NK-92 (cell line): ENCODE data around the gene CD300H.
"Not testable (repeated sequence)": the region's sequence is repeated elsewhere in the genome, so short reads cannot be mapped to it uniquely, and the experiment has no call there.

Source experiments
- DNase-seq: peaks from one replicate; lab custom pipeline; 2025; ENCODE audit not compliant: unreplicated experiment; lab: John Stamatoyannopoulos, UW

Gene CD300H

GRCh38 chr17:74528491-74529199, 38.7 kb downstream of the CD300H start:
- no peak for DNase-seq

DNA sequence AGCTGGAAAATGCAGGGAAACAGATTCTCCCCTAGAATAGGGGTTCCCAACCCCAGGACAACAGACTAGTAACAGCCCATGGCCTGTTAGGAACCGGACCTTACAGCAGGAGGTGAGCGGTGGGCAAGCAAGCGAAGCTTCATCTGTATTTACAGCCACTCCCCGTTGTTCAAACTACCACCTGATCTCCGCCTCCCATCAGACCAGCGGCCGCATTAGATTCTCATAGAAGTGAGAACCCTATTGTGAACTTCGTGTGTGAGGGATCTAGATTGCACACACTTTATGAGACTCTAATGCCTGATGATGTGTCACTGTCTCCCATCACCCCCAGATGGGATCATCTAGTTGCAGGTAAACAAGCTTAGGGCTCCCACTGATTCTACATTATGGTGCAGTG, 39.6 kb downstream of the CD300H start:
- no peak for DNase-seq

DNA sequence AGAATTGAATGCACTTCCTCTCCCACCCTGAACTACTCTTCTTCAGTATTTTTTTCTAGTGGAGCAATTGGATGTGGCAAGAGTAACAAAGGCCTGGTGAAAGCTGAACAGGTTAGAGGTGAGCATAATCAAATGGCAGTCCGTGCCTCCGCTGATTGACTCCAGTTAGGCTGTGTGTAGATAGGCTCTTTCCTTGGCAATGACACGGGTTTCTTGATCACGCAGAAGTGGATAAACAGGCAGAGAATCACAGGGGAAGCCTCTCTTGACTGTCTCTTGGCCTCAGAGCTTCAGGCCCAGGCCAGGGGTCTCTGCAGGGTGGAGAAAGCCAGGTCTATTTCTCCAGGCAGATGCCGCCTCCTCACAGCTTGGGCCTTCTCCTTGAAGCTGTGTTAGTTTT, 40.2 kb downstream of the CD300H start:
- no peak for DNase-seq

DNA sequence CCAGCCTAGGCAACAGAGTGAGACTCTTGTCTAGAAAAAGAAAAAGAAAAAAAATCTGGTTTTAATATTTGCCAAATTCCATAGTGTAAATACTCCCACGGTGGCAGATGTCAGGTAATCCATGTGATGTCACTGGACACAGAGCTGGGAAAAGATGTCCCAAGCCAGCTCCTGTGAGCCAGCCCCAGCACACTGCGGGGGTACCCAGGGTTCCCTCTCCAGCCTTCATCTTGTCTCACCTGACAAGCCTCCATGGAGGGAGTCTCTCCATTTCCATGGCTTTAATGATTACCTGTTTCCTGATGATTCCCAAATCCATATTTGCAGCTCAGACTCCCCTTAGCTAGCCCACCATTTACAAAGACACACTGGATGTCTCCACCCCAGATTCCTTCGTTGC, 40.6 kb downstream of the CD300H start:
- DNase-seq = no peak

DNA sequence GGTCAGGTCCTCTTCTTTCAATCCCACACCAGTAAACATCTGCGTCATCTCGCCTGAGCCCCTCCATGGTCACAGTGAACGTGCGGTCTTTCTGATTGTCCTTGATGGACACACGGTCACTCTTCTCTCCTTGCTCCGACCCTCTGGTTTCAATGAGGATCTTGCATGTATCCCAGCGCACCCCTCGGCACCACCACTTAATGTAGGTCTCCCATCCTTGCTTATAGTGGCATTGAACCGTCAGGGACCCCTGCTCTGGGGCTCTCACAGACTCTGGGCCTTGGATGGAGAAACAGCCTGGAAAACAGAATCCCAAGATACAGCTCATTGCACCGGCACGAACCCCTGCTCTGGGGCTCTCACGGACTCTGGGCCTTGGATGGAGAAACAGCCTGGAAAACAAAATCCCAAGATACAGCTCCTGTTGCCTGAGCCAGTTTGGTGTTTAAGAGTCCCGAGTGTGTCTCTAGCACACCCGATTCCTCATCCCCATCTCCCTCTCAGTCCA, 41.5 kb downstream of the CD300H start:
- no peak for DNase-seq

GRCh38 chr17:74525465-74525725, 41.9 kb downstream of the CD300H start:
- no peak for DNase-seq

- no peak for DNase-seq
Measured at GRCh38 chr17:74524653-74525464, 42.5 kb downstream of the CD300H start.

DNA sequence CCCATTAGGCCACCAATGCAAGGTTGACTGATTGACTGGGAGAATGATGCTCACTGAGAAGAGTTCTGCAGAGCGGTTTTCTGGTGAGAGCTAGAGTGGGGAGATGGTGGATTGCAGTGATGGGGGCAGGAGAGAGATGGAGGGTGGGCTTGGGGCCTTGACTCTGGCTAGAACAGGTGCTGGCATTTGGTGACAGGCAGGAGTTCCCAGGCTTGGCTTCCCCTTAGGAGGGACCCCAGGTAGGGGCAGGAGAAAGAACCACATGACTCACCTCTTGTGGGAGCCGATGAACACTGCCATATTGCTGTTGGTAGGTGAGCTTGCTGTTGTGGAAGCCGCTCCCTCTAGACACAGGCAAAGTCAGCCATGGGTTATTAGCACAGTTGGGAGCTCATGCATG, 44.0 kb downstream of the CD300H start:
- no peak for DNase-seq

DNA sequence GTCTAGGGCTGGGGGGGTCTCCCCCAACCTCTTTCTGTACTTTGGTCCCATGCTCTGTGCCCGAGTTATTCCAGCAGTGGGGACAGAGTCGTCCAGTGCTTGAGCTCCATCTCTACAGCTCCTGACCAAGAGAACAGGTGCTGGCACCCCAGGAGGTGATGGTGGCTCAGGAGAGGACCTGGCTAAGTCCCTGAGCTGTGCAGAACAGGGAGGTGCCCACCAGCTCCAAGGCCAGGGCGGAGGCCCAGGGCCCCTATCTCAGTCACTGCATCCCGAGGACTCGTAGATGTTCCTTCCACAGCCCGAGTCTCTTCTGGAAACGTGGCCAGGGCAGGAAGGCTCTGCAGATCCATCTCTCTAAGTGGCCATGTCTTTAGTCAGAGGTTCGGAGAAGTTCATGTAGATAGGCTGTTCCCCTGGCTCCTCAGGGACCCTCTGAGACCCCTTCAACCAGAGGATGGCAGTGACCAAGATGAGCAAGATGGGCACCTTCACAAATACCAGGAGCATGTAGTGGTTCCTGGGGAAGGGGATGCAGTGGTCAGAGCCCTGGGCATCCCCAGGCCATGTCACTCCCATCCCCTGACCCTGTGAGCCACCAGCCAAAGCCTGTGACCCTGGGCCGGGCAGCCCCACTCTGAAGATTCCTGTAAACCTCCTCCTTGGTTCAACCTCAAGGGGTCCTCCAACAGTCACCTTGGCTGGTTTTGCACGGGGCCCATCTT, 44.8 kb downstream of the CD300H start:
- no peak for DNase-seq

DNA sequence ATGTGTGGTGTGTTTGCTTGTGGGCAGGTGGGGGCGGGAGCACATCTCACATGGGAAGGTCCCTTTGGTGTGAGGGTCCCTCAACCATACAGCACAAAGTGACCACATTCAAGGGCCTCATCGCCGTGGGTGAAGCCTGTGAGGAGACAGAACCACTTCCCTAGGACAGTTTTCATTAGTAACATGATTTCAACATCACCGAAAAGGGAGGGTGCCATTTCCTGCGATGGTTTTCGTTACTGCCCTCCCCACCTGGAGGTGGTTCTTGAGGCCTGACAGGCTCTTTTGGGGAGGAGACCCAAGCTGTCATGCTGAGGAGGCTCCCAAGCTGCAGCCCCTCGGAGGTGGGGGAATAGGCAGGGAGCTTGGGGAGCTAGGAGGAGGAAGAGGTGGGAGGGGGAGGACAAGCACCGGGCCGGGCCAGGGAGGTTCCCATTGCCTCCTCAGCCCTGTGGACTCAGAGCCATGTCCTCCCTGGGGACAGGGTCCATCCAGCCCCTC, 45.6 kb downstream of the CD300H start:
- no peak for DNase-seq

- DNase-seq = no peak
Measured at GRCh38 chr17:74520790-74521480, 46.4 kb downstream of the CD300H start.

DNA sequence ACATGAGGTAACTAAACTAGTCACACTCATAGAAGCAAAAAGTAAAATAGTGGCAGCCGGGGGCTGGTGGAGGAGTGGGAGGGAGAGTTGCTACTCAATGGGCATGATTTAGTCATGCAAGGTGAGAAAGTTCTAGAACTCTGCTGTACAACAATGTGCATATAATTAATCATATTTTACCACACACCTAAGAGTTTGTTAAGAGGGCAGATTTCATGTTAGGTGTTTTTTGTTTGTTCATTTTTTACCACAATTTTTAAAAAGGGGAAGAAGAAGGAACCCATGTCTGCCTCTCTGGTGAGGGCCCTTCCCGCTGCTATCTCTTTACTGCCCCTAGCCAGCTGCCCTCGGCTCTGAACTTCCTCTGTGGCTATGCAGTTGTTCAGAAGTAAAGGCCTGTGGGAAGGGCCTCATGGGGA, 47.3 kb downstream of the CD300H start:
- no peak for DNase-seq

GRCh38 chr17:74518413-74518981, 48.8 kb downstream of the CD300H start:
- not testable (repeated sequence) for DNase-seq

DNA sequence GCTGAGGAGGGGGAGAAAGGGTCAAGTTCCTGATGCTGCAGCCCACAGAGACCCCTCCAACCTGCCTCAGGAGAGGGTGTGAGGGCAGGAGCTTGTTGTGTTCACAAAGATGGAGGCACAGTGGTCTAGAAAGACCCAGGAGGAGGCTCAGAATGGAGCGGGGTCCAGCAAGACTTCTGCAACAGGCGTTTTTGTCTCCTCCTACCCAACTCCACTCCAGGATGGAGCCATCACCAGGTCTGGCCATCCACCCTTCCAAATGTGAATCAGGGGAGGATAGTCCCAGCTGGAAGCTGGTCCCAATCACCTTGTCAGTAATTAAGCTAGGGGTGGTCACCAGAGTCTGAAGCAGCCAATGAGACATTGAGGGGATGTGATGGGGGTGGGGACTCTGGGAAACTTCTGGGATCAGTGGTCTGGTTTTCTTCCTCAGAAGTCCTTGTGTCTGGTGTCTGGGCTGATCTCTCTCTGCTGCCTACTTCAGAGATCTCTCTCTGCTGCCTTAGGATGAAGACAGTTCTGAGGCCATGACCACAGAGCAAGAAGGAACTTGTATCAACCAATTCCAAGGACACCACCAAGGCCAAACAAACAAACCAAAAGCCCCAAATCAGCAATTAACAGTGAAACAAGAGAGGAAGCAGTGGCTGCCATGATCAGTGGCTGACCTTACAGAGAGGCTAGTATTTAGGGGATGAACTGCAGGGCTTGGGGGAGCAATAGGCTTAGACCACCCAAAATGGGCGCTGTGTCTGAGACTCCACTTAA, 50.6 kb downstream of the CD300H start:
- DNase-seq = no peak

DNA sequence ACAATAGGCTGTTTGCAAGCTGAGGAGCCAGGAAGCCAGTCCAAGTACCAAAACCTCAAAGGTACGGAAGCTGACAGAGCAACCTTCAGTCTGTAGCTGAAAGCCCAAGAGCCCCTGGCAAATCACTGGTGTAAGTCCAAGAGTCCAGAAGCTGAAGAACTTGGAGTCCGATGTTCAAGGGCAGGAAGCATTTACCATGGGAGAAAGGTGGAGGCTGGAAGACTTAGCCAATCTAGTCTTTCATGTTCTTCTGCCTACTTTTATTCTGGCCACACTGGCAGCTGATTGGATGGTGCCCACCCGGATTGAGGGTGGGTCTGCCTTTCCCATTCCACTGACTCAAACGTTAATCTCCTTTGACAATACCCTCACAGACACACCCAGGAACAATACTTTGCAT, 51.4 kb downstream of the CD300H start:
- DNase-seq = no peak

DNA sequence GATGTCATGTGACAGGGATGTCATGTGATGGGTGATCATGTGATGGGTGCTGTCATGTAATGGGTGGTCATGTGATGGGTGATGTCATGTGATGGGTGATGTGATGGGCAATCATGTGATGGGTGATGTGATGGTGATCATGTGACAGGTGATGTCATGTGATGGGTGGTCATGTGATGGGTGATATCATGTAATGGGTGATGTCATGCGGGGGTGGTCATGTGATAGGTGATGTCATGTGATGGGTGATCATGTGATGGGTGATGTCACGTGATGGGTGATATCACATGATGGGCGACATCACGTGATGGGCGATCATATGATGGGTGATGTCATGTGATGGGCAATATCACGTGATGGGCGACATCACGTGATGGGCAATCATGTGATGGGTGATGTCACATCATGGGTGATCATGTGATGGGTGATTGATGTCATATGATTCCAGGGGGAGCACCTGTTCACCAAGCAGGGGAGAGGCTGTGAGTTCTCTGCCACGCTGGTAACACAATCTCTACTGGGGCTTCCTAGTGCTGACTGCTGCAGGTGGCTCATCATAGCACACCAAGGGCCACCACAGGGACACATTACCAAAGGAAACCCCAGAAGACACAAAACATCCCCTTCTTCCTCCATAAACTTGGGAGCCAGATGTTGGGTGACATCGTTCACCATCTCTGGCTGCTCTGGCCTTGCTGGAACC, 52.5 kb downstream of the CD300H start:
- DNase-seq = no peak

GRCh38 chr17:74513987-74514631, 53.2 kb downstream of the CD300H start:
- DNase-seq = no peak

- DNase-seq = no peak
Measured at GRCh38 chr17:74512624-74513091, 54.7 kb downstream of the CD300H start.

- no peak for DNase-seq
Measured at GRCh38 chr17:74512036-74512435, 55.3 kb downstream of the CD300H start.
